Fibroblast of lung (primary cell): ENCODE data around the gene SECISBP2L. TPM values are rescaled to one million over a fixed set of nuclear protein-coding genes. Genes with fewer than 3 reads are reported as not detected.
"Not testable (repeated sequence)": the region's sequence is repeated elsewhere in the genome, so short reads cannot be mapped to it uniquely, and the experiment has no call there.

Source experiments
- DNase-seq, 2 donors: peaks; one replicate each; pipeline versions ENCODE4 v3.0.0 to v3.0.0-alpha.2; 2010; ENCODE audit warnings: low read depth in 2 of 2
- H2AFZ ChIP-seq: 2 replicates; pipeline ENCODE4 v1.5.1; 2012; ENCODE audit warnings: low read length, control low read depth, inconsistent platforms
- H3K27ac ChIP-seq: 2 replicates; pipeline ENCODE4 v1.5.1; 2011; ENCODE audit warnings: low read length, control low read depth; ENCODE audit not compliant: insufficient read depth
- H3K27me3 ChIP-seq: 2 replicates; pipeline ENCODE4 v1.5.1; 2011; ENCODE audit warnings: mild to moderate bottlenecking, low read length; ENCODE audit not compliant: control insufficient read depth, insufficient read depth
- H3K36me3 ChIP-seq: 2 replicates; pipeline ENCODE4 v1.5.1; 2011; ENCODE audit warnings: low read length; ENCODE audit not compliant: control insufficient read depth, insufficient read depth
- H3K4me1 ChIP-seq: 2 replicates; pipeline ENCODE4 v1.5.1; 2011; ENCODE audit warnings: low read length; ENCODE audit not compliant: control insufficient read depth, insufficient read depth; ENCODE audit errors: extremely low read depth
- H3K4me2 ChIP-seq: 2 replicates; pipeline ENCODE4 v1.5.1; 2011; ENCODE audit warnings: low read length, control low read depth; ENCODE audit not compliant: insufficient read depth; ENCODE audit errors: extremely low read depth
- H3K4me3 ChIP-seq, 4 experiments: fragments of 200-600 bp in 1 of 4; sonication (generic) in 1 of 4; replicated peaks in 1 of 4; 2 replicates each; pipeline ENCODE4 v1.5.1; 2011 to 2016; ENCODE audit warnings: low read length in 4 of 4, low read depth in 3 of 4, mild to moderate bottlenecking in 3 of 4, control low read depth in 2 of 4, inconsistent platforms in 1 of 4, mixed read lengths in 1 of 4; ENCODE audit not compliant: insufficient read depth in 1 of 4; ENCODE audit errors: control extremely low read depth in 1 of 4
- H3K79me2 ChIP-seq: 2 replicates; pipeline ENCODE4 v1.5.1; 2012; ENCODE audit warnings: mild to moderate bottlenecking, low read length, inconsistent platforms; ENCODE audit not compliant: control insufficient read depth, insufficient read depth
- H3K9ac ChIP-seq: 2 replicates; pipeline ENCODE4 v1.5.1; 2011; ENCODE audit warnings: mild to moderate bottlenecking, low read length, control low read depth; ENCODE audit not compliant: insufficient read depth
- H3K9me3 ChIP-seq: 2 replicates; pipeline ENCODE4 v1.5.1; 2012; ENCODE audit warnings: low read depth, low read length; ENCODE audit not compliant: control insufficient read depth, insufficient read depth
- H4K20me1 ChIP-seq: 2 replicates; pipeline ENCODE4 v1.5.1; 2011; ENCODE audit warnings: low read length; ENCODE audit not compliant: control insufficient read depth, insufficient read depth; ENCODE audit errors: extremely low read depth
- CTCF ChIP-seq, 2 donors: IDR thresholded peaks in 1 of 2; conservative IDR thresholded peaks in 1 of 2; 1 replicate in 1 of 2; 2 replicates in 1 of 2; pipeline ENCODE4 v1.5.1; 2011 to 2012; ENCODE audit warnings: low read length in 2 of 2, control low read depth in 1 of 2, inconsistent platforms in 1 of 2, low read depth in 1 of 2, mild to moderate bottlenecking in 1 of 2
- EZH2 ChIP-seq: IDR thresholded peaks from 2 replicates; pipeline ENCODE4 v1.5.1; 2012; ENCODE audit warnings: low read length, control low read depth, mild to moderate bottlenecking; ENCODE audit errors: missing control alignments
- polyA plus RNA-seq, 2 donors: library from polyadenylated mRNA; depleted of rRNA in 1 of 2; stranded (reverse) in 1 of 2; unstranded in 1 of 2; fragments of >200 nt; gene quantifications; 2 replicates each; pipeline ENCODE4 v1.2.1, GENCODE V29; 2011 to 2012; ENCODE audit warnings: missing spikeins in 1 of 2
- total RNA-seq: library from RNA; depleted of rRNA; stranded (reverse); fragments of >200 nt; gene quantifications from 2 replicates; pipeline ENCODE4 v1.2.1, GENCODE V29; 2014

SECISBP2L gene
- total and polyA plus RNA-seq, 2 donors (not counting 1 experiment from before 2014, with no cell fraction given), result 25.7 to 44.3 TPM

- H3K36me3 ChIP-seq, result no peaks in the 10 kb centered on the region
- H3K27me3 ChIP-seq, result no peaks in the 10 kb centered on the region
- H3K9me3 ChIP-seq, result no peaks in the 10 kb centered on the region
- no peak overlapping the region for H3K9ac ChIP-seq
- no peaks in the 10 kb centered on the region for H4K20me1 ChIP-seq
- no peaks in the 10 kb centered on the region for H3K79me2 ChIP-seq
- H2AFZ ChIP-seq, result no peak overlapping the region
- H3K27ac ChIP-seq, result no peak overlapping the region
- no peak overlapping the region for H3K4me3 ChIP-seq
- H3K4me1 ChIP-seq, result no peaks in the 10 kb centered on the region
- no peak overlapping the region for H3K4me2 ChIP-seq
- no peak for TF ChIP-seq CTCF (conservative IDR thresholded peaks at IDR 0.05 in 1 of 2, IDR thresholded peaks at IDR 0.05 in 1 of 2; ENCODE audit: low read depth in 1 of 2, low read length in 2 of 2)
- TF ChIP-seq EZH2, result no peak
- DNase-seq, result no peak
Observed at GRCh38 chr15:49075881-49076280, 29.6 kb upstream of the SECISBP2L start.

DNA sequence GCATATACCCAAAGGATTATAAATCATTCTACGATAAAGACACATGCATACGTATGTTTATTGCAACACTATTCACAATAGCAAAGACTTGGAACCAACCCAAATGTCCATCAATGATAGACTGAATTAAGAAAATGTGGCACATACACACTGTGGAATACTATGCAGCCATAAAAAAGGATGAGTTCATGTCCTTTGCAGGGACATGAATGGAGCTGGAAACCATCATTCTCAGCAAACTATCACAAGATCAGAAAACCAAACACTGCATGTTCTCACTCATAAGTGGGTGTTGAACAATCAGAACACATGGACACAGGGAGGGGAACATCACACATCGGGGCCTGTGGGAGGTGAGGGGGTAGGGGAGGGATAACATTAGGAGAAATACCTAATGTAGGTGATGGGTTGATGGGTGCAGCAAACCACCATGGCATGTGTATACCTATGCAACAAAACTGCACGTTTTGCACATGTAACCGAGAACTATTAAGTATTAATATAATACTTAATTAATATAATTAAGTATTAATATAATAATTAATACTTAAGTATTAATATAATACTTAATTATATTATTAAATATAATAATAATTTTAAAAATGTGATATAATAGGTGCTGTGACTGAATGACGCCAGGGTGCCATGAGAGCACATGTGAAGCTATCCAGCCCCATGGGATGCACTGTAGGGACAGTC, 28.5 kb upstream of the SECISBP2L start:
- not testable (repeated sequence) for H3K27ac ChIP-seq, H3K4me3 ChIP-seq, H3K79me2 ChIP-seq, H2AFZ ChIP-seq, H3K4me1 ChIP-seq, H3K36me3 ChIP-seq, H3K27me3 ChIP-seq, DNase-seq, H3K4me2 ChIP-seq, H3K9me3 ChIP-seq, H4K20me1 ChIP-seq, H3K9ac ChIP-seq

DNA sequence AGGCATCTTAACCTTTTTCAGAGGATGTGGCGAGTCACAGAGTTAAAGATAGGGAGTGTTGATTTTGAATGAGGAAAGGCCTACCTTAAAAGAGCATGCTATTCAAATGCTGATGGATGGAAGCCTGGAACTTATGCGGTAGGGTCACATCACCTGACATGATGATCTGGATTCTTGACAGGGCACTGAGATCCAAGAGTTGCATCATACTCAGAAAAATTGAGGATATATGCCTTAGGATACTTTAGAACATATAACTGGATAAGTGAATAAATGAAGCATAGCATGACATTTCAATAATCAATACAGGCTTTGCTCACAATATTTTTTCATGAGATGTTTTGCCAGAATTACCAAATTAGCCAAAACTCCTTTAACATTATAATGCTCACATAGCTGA, 20.1 kb upstream of the SECISBP2L start:
- DNase-seq, result no peak
- TF ChIP-seq EZH2, result no peak
- no peak for TF ChIP-seq CTCF (conservative IDR thresholded peaks at IDR 0.05 in 1 of 2, IDR thresholded peaks at IDR 0.05 in 1 of 2; ENCODE audit: low read depth in 1 of 2, low read length in 2 of 2)
- H3K4me2 ChIP-seq, result no peak overlapping the region

More for the DNA sequence above, 20.1 kb upstream of the SECISBP2L start:
- Histone ChIP-seq H3K9ac (no peak overlapping the region), H3K27me3 (no peaks in the 10 kb centered on the region), H3K9me3 (no peaks in the 10 kb centered on the region), H3K36me3 (no peaks in the 10 kb centered on the region), H3K4me1 (no peaks in the 10 kb centered on the region), H4K20me1 (no peaks in the 10 kb centered on the region), H3K79me2 (no peaks in the 10 kb centered on the region), H3K4me3 (no peak overlapping the region), H3K27ac (no peak overlapping the region), H2AFZ (no peak overlapping the region)
